ENCODE results near the gene SLC49A4.

- TF ChIP-seq CTCF (IDR thresholded peaks at IDR 0.05; ENCODE audit: control extremely low read depth in 1 of 3, insufficient read depth in 1 of 3, low read depth in 1 of 3, low read length in 3 of 3) = no peak
- no peak for TF ChIP-seq EP300 (IDR thresholded peaks at IDR 0.05; ENCODE audit: borderline replicate concordance in 1 of 2, low read depth in 2 of 2, low read length in 2 of 2)
- no peak for TF ChIP-seq KDM1A (IDR thresholded peaks at IDR 0.05; ENCODE audit: borderline replicate concordance, low read length)
- TF ChIP-seq SUZ12 (IDR thresholded peaks at IDR 0.05; ENCODE audit: low read length) = no peak
- no peak for TF ChIP-seq BRCA1 (IDR thresholded peaks at IDR 0.05; ENCODE audit: low read depth, low read length)
- no peak for TF ChIP-seq BCL11A (IDR thresholded peaks at IDR 0.05; ENCODE audit: low read depth in 2 of 2, low read length in 2 of 2)
Measured at GRCh38 chr3:122925756-122926155, 130.9 kb downstream of the SLC49A4 start.

All from H1 (cell line).